Osteocyte (in vitro differentiated cells): Measurements from ENCODE around the gene CHAD. TPM values are rescaled to one million over a fixed set of nuclear protein-coding genes. Genes with fewer than 3 reads are reported as not detected.

ENCODE experiments used
- DNase-seq: peaks from one replicate; pipeline ENCODE4 v3.0.0; 2021; ENCODE audit warnings: mixed read lengths; ENCODE audit not compliant: unreplicated experiment; ENCODE audit errors: extremely low spot score
- H3K27ac Mint-ChIP-seq: one replicate; pipeline ENCODE4 v1.8.0; 2021; ENCODE audit warnings: mild to moderate bottlenecking, mixed read lengths; ENCODE audit not compliant: unreplicated experiment
- H3K27me3 Mint-ChIP-seq: one replicate; pipeline ENCODE4 v1.8.0; 2021; ENCODE audit warnings: mixed read lengths; ENCODE audit not compliant: unreplicated experiment
- H3K36me3 Mint-ChIP-seq: one replicate; pipeline ENCODE4 v1.8.0; 2021; ENCODE audit warnings: mixed read lengths; ENCODE audit not compliant: unreplicated experiment
- H3K4me1 Mint-ChIP-seq: one replicate; pipeline ENCODE4 v1.8.0; 2021; ENCODE audit warnings: mixed read lengths; ENCODE audit not compliant: unreplicated experiment
- H3K4me3 Mint-ChIP-seq: one replicate; pipeline ENCODE4 v1.8.0; 2021; ENCODE audit warnings: mild to moderate bottlenecking, moderate library complexity, mixed read lengths; ENCODE audit not compliant: unreplicated experiment
- H3K9me3 Mint-ChIP-seq: one replicate; pipeline ENCODE4 v1.8.0; 2021; ENCODE audit warnings: mixed read lengths; ENCODE audit not compliant: unreplicated experiment
- total RNA-seq: library from RNA; stranded (reverse); gene quantifications from 2 replicates; pipeline ENCODE4 v1.2.1, GENCODE V29; 2021
- TF ChIP-seq, protein P1 (sequence below): fragments of 200-600 bp; sonication (generic); IDR thresholded peaks from 2 replicates; pipeline ENCODE4 v1.5.0; 2021; ENCODE audit warnings: antibody characterized with exemption, mild to moderate bottlenecking, moderate library complexity

CHAD gene
- total RNA-seq, 1 donor from 2014 or later = not detected

DNA sequence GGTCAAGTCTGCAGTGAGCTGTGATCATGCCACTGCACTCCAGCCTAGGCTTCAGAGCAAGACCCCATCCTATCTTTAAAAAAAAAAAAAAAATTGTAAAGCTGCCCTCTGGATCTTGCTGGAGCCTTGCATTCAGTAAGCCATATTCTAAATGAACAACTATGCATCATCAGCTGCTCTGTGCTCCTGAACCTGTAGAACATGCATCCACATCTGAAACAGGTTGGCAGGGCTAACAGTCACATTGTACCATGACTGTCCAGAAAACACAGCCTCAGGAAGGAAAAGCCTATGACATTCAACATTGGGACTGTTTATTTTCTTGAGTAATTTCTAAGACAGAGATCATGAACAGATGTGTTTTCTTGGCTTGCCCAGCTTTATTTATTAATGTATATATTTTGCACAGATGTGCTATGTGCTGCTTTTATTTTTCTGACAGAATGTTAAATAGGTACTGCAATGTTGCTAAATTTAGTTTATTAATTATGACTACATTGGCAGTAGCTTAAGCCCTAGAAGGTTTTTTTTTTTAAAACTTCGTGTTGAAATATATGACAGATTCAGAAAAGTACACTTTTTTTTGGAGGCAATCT, 22.9 kb downstream of the CHAD start:
- Mint-ChIP-seq H3K27me3 (no peaks in the 10 kb centered on the region), H3K9me3 (no peaks in the 10 kb centered on the region), H3K4me1 (peaks cover 9% of the 10 kb centered on the region), H3K27ac (no peak overlapping the region), H3K4me3 (no peak overlapping the region), H3K36me3 (no peaks in the 10 kb centered on the region)
- TF ChIP-seq, protein P1, sequence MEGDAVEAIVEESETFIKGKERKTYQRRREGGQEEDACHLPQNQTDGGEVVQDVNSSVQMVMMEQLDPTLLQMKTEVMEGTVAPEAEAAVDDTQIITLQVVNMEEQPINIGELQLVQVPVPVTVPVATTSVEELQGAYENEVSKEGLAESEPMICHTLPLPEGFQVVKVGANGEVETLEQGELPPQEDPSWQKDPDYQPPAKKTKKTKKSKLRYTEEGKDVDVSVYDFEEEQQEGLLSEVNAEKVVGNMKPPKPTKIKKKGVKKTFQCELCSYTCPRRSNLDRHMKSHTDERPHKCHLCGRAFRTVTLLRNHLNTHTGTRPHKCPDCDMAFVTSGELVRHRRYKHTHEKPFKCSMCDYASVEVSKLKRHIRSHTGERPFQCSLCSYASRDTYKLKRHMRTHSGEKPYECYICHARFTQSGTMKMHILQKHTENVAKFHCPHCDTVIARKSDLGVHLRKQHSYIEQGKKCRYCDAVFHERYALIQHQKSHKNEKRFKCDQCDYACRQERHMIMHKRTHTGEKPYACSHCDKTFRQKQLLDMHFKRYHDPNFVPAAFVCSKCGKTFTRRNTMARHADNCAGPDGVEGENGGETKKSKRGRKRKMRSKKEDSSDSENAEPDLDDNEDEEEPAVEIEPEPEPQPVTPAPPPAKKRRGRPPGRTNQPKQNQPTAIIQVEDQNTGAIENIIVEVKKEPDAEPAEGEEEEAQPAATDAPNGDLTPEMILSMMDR = no peak
- no peak for DNase-seq

DNA sequence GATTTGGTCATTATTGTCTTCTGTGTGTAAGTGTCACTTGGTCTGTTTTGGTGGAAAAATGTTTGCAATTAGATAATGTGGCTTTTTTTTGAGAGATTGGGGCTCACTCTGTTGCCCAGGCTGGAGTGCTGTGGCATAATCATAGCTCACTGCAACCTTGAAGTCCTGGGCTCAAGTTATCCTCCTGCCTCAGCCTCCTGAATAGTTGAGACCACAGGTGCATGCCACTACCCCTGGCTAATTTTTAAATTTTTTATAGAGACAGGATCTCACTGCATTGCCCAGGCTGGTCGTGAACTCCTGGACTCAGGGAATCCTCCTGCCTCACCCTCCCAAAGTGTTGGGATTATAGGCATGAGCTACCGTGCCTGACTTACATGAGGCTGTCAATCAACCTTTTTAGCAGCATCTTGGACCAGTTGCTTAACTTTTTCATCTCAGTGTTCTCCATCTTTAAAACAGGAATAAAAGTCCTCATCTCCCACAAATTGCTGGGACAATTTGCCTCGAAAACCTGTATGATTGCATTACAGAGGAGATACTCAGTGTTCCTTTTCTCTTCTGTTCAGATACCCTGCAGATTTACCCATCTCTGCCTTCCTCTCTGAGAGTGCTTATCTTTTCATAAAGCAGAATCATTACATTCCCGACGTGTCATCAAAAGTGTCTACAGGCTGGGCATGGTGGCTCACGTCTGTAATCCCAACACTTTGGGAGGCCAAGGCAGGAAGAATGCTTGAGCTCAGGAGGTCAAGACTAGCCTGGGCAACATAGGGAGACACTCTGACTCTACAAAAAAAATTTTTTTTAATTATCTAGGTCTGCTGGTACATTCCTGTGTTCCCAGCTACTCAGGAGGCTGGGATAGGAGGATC, 23.6 kb downstream of the CHAD start:
- DNase-seq = no peak
- no peaks in the 10 kb centered on the region for H3K9me3 Mint-ChIP-seq
- H3K36me3 Mint-ChIP-seq = no peaks in the 10 kb centered on the region
- H3K4me3 Mint-ChIP-seq = no peak overlapping the region
- H3K4me1 Mint-ChIP-seq = peaks cover 9% of the 10 kb centered on the region
- TF ChIP-seq, protein P1 = no peak
- H3K27me3 Mint-ChIP-seq = no peaks in the 10 kb centered on the region
- H3K27ac Mint-ChIP-seq = no peak overlapping the region

DNA sequence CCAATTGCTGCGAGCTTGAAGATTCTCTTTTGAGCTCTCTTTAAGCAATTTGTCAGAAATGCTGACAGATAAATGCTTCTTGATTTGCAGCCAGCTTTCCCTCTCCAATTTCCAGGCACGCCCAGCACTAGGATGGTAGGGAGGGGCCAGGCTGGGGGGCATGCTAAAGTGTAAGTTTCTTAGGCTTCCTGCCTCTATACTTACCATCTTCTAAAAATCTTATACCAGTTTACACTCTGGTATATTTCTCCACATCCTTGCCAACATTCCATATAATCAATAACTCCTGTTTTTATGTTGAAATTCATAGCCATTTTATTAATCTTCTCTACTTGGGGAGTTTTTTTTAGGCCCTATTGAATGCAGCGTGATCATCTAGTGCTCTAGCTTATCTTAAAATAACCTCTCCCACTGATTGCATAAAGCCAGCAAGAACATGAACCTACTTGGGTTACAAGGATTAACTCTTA, 25.1 kb downstream of the CHAD start:
- TF ChIP-seq, protein P1 = no peak
- no peaks in the 10 kb centered on the region for H3K9me3 Mint-ChIP-seq
- no peak for DNase-seq
- no peaks in the 10 kb centered on the region for H3K27me3 Mint-ChIP-seq
- H3K4me1 Mint-ChIP-seq = peaks cover 9% of the 10 kb centered on the region
- no peak overlapping the region for H3K4me3 Mint-ChIP-seq
- no peak overlapping the region for H3K27ac Mint-ChIP-seq
- H3K36me3 Mint-ChIP-seq = no peaks in the 10 kb centered on the region

DNA sequence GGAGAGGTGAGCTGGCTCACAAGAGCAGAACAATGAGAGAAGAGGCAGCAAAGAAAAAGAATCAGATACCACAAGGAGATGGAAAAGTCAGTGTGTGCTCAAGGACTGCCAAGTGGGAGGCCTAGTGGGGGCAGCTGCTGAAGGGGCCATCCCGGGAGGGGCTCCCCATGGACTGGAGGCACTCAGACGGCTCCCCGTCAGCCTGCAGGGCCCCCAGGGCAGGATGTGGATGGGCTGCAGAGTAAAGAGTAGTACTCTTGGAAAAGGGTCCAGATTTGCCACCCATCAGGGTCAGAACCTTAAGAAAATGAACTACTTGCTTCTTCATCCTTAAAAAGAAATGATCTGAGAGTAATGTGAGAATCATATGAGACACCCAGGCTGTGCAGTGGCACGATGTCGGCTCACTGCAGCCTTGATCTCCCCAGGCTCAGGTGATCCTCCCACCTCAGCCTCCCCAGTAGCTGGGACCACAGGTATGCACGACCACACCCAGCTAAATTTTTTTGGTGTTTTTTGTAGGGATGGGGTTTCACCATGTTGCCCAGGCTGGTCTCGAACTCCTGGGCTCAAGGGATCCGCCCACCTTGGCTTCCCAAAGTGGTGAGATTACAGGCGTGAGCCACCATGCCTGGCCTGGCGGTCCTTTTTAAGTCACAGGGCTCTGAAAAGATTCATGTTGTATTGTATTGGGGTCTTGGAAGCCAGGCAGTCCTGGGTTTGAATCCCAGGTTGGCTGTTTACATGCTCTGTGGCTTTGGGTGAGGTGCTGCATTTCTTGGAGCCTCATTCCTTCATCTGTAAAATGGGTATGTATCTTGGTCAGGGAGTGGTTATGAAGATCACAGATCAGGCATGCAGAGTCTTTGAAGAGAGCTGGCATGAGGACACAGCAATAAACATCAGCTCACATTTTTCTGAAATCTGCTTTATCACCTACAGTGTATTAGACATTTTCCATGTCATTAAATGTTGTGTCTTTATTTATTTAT, 27.5 kb downstream of the CHAD start:
- H3K4me3 Mint-ChIP-seq = no peak overlapping the region

More for the DNA sequence above, 27.5 kb downstream of the CHAD start:
- Mint-ChIP-seq H3K9me3 (no peaks in the 10 kb centered on the region), H3K27ac (no peak overlapping the region), H3K27me3 (no peaks in the 10 kb centered on the region), H3K4me1 (peaks cover 9% of the 10 kb centered on the region), H3K36me3 (no peaks in the 10 kb centered on the region)
- no peak for DNase-seq
- TF ChIP-seq, protein P1 = no peak
